ENCODE results near the gene TIGD1. TPM values are rescaled to one million over a fixed set of nuclear protein-coding genes. Genes with fewer than 3 reads are reported as not detected.

TIGD1 gene
- total and polyA plus RNA-seq, 8 donors = 3.7 to 12.4 (median 10.9) TPM

- TF ChIP-seq CTCF (IDR thresholded peaks at IDR 0.05) = no peak
- no peak overlapping the region for H3K4me3 ChIP-seq
- intact Hi-C loops (cut with DNase I) = no loop called here
- no peaks in the 10 kb centered on the region for H3K4me1 ChIP-seq
- H3K9me3 ChIP-seq = no peaks in the 10 kb centered on the region
- no peaks in the 10 kb centered on the region for H3K36me3 ChIP-seq
- H3K27ac ChIP-seq = no peak overlapping the region
- ATAC-seq (peak; percentile 72), DNase-seq (no peak)
- H3K27me3 ChIP-seq = no peaks in the 10 kb centered on the region
Measured at GRCh38 chr2:232592772-232593395, 42.5 kb upstream of the TIGD1 start.

- intact Hi-C loops (cut with DNase I) = no loop called here
- ATAC-seq (peak; percentile 72), DNase-seq (peak in 1 of 4 donors; percentile 61)
Measured at GRCh38 chr2:232588680-232589585, 38.6 kb upstream of the TIGD1 start.

GRCh38 chr2:232588031-232588430 is 37.7 kb upstream of the TIGD1 start:
- H3K4me1 ChIP-seq = peaks cover 0 to 4% of the 10 kb centered on the region in 2 donors
- peaks cover 0 to 9% of the 10 kb centered on the region in 2 donors for H3K36me3 ChIP-seq
- no peak for TF ChIP-seq CTCF (IDR thresholded peaks at IDR 0.05)
- H3K9me3 ChIP-seq = no peaks in the 10 kb centered on the region
- ATAC-seq (no peak), DNase-seq (no peak)
- H3K27ac ChIP-seq = no peak overlapping the region
- no peaks in the 10 kb centered on the region for H3K27me3 ChIP-seq
- intact Hi-C loops (cut with DNase I) = no loop called here
- no peak overlapping the region for H3K4me3 ChIP-seq

More at GRCh38 chr2:232588680-232589585, 38.6 kb upstream of the TIGD1 start:
- Histone ChIP-seq H3K4me1 (peaks cover 0 to 4% of the 10 kb centered on the region in 2 donors), H3K36me3 (peaks cover 0 to 6% of the 10 kb centered on the region in 2 donors), H3K9me3 (no peaks in the 10 kb centered on the region), H3K27ac (no peak overlapping the region), H3K27me3 (no peaks in the 10 kb centered on the region), H3K4me3 (no peak overlapping the region)
- TF ChIP-seq CTCF (IDR thresholded peaks at IDR 0.05) = no peak

GRCh38 chr2:232587512-232587911 is 37.2 kb upstream of the TIGD1 start:
- no peak for ATAC-seq
- intact Hi-C loops (cut with DNase I) = no loop called here
- H3K9me3 ChIP-seq = no peaks in the 10 kb centered on the region
- DNase-seq = no peak
- no peak overlapping the region for H3K4me3 ChIP-seq
- peaks cover 0 to 14% of the 10 kb centered on the region in 2 donors for H3K36me3 ChIP-seq
- H3K4me1 ChIP-seq = peaks cover 0 to 4% of the 10 kb centered on the region in 2 donors
- no peak overlapping the region for H3K27ac ChIP-seq
- no peaks in the 10 kb centered on the region for H3K27me3 ChIP-seq
- TF ChIP-seq CTCF (IDR thresholded peaks at IDR 0.05) = no peak

- Histone ChIP-seq H3K9me3 (no peaks in the 10 kb centered on the region), H3K4me1 (peaks cover 0 to 4% of the 10 kb centered on the region in 2 donors), H3K27me3 (no peaks in the 10 kb centered on the region), H3K4me3 (no peak overlapping the region), H3K27ac (no peak overlapping the region), H3K36me3 (peaks cover 0 to 19% of the 10 kb centered on the region in 2 donors)
- no peak for ATAC-seq
- DNase-seq = no peak
- TF ChIP-seq CTCF (IDR thresholded peaks at IDR 0.05) = no peak
- intact Hi-C loops (cut with DNase I) = no loop called here
Measured at GRCh38 chr2:232586943-232587505, 36.7 kb upstream of the TIGD1 start.

All from left lung (tissue), 10 donors.